HepG2 (cell line): ENCODE results near the gene ZNF214. TPM values are rescaled to one million over a fixed set of nuclear protein-coding genes. Genes with fewer than 3 reads are reported as not detected.

Experiments used
- ATAC-seq: fragments of 200-7000 bp; cut with Tn5 transposase; 3 replicates; pipeline ENCODE4 v1.9.1; 2020; ENCODE audit warnings: mild to moderate bottlenecking, moderate library complexity
- BruUV-seq: library from RNA; stranded (reverse); fragments of 400-500 nt; replicated peaks from 2 replicates; lab custom pipeline; 2021; lab: Mats Ljungman, UMichigan
- CTCF ChIA-PET: fragments of 300-600 bp; formaldehyde crosslinking; extraction: SDS; loops from one replicate; lab custom pipeline; 2021; ENCODE audit warnings: low total read pairs, inconsistent platforms, low intra/inter-chr PET ratio; lab: Yijun Ruan, JAX
- POLR2A ChIA-PET: fragments of 350-600 bp; sonication (Branson Sonifier 250); formaldehyde crosslinking; loops from one replicate; lab custom pipeline; 2020; ENCODE audit warnings: antibody characterized with exemption, inconsistent platforms; lab: Yijun Ruan, JAX
- DNase-seq: peaks from one replicate; pipeline ENCODE4 v3.0.0-alpha.2; 2015; ENCODE audit warnings: low spot score
- FAIRE-seq: peaks from 3 replicates; lab custom pipeline; 2011; peaks lifted over from hg19 to GRCh38; lab: Jason Lieb, UNC
- H2AFZ ChIP-seq: one replicate; pipeline ENCODE4 v1.6.1; 2011; ENCODE audit warnings: low read length, inconsistent platforms
- H3K27ac ChIP-seq: fragments of 300-600 bp; 3 replicates; pipeline ENCODE4 v1.8.0; 2011; ENCODE audit warnings: mixed run types, mild to moderate bottlenecking, mixed read lengths, low read length, inconsistent platforms; ENCODE audit not compliant: insufficient read depth; ENCODE audit errors: extremely low read length
- H3K27me3 ChIP-seq, 2 experiments: fragments of 200-600 bp in 1 of 2; 2 replicates in 1 of 2; 3 replicates in 1 of 2; pipeline versions ENCODE4 v1.6.0 to v1.8.0; 2011; ENCODE audit warnings: low read length in 2 of 2, mild to moderate bottlenecking in 2 of 2, moderate library complexity in 2 of 2, inconsistent platforms in 1 of 2; ENCODE audit not compliant: insufficient read depth in 2 of 2, control insufficient read depth in 1 of 2
- H3K36me3 ChIP-seq, 2 experiments: fragments of 200-600 bp in 1 of 2; replicated peaks in 1 of 2; 2 replicates in 1 of 2; 3 replicates in 1 of 2; pipeline versions ENCODE4 v1.5.1 to v1.8.0; 2011; ENCODE audit warnings: low read length in 2 of 2, inconsistent platforms in 1 of 2; ENCODE audit not compliant: insufficient read depth in 2 of 2, control insufficient read depth in 1 of 2
- H3K4me1 ChIP-seq: 2 replicates; pipeline ENCODE4 v1.5.1; 2012; ENCODE audit warnings: low read length, inconsistent platforms; ENCODE audit not compliant: insufficient read depth
- H3K4me2 ChIP-seq: 2 replicates; pipeline ENCODE4 v1.6.0; 2011; ENCODE audit warnings: low read depth, low read length, inconsistent platforms
- H3K4me3 ChIP-seq, 3 experiments: fragments of 200-600 bp in 1 of 3; sonication (generic), shearing (Covaris generic) in 1 of 3; replicated peaks in 1 of 3; 2 replicates each; pipeline ENCODE4 v1.5.1; 2011 to 2016; ENCODE audit warnings: low read length in 3 of 3, inconsistent platforms in 2 of 3, low read depth in 2 of 3, mild to moderate bottlenecking in 2 of 3, control low read depth in 1 of 3, mixed read lengths in 1 of 3; ENCODE audit not compliant: insufficient read depth in 1 of 3
- H3K79me2 ChIP-seq: one replicate; pipeline ENCODE4 v1.6.1; 2011; ENCODE audit warnings: low read length, inconsistent platforms; ENCODE audit not compliant: insufficient read depth
- H3K9ac ChIP-seq: 2 replicates; pipeline ENCODE4 v1.6.0; 2011; ENCODE audit warnings: mild to moderate bottlenecking, low read depth, low read length, inconsistent platforms; ENCODE audit not compliant: insufficient read depth
- H3K9me3 ChIP-seq: 2 replicates; pipeline ENCODE4 v1.5.1; 2012; ENCODE audit warnings: mild to moderate bottlenecking, low read length
- H4K20me1 ChIP-seq: 2 replicates; pipeline ENCODE4 v1.6.0; 2011; ENCODE audit warnings: inconsistent platforms, mild to moderate bottlenecking, low read length, moderate library complexity; ENCODE audit not compliant: insufficient read depth
- CHCHD3 ChIP-seq: sonication (generic); formaldehyde crosslinking; IDR thresholded peaks from 2 replicates; pipeline ENCODE4 v1.8.0; 2022; ENCODE audit warnings: mild to moderate bottlenecking, missing genetic modification reagents, moderate library complexity
- HCFC1 ChIP-seq: fragments of 150-350 bp; IDR thresholded peaks from 2 replicates; pipeline ENCODE4 v1.6.1; 2014; ENCODE audit warnings: low read depth, low read length
- JDP2 ChIP-seq: sonication (generic); formaldehyde crosslinking; IDR thresholded peaks from 2 replicates; pipeline ENCODE4 v1.8.1; 2022; ENCODE audit warnings: missing genetic modification reagents, borderline replicate concordance
- MTA1 ChIP-seq: sonication (generic); formaldehyde crosslinking; IDR thresholded peaks from 2 replicates; pipeline ENCODE4 v1.4.0; 2020; ENCODE audit warnings: missing genetic modification reagents, mild to moderate bottlenecking, borderline replicate concordance
- MXI1 ChIP-seq: IDR thresholded peaks from 3 replicates; pipeline ENCODE4 v1.6.1; 2012; ENCODE audit warnings: low read depth, low read length, inconsistent platforms, borderline replicate concordance
- NCOA5 ChIP-seq: sonication (generic); formaldehyde crosslinking; IDR thresholded peaks from 2 replicates; pipeline ENCODE4 v1.4.0; 2020; ENCODE audit warnings: missing genetic modification reagents
- SALL1 ChIP-seq: sonication (generic); formaldehyde crosslinking; IDR thresholded peaks from 2 replicates; pipeline ENCODE4 v1.8.0; 2022; ENCODE audit warnings: mild to moderate bottlenecking, missing genetic modification reagents
- SOX5 ChIP-seq: IDR thresholded peaks from 2 replicates; pipeline ENCODE4 v1.6.1; 2016; ENCODE audit warnings: borderline replicate concordance
- ZFY ChIP-seq: sonication (generic); formaldehyde crosslinking; IDR thresholded peaks from 2 replicates; pipeline ENCODE4 v1.4.0; 2020; ENCODE audit warnings: missing genetic modification reagents
- ZNF253 ChIP-seq: sonication (generic); formaldehyde crosslinking; IDR thresholded peaks from 2 replicates; pipeline ENCODE4 v1.8.0; 2022; ENCODE audit warnings: mild to moderate bottlenecking, missing genetic modification reagents, borderline replicate concordance
- ZNF430 ChIP-seq: sonication (generic); formaldehyde crosslinking; IDR thresholded peaks from 2 replicates; pipeline ENCODE4 v1.9.0; 2021; ENCODE audit warnings: mild to moderate bottlenecking, missing genetic modification reagents
- ZNF616 ChIP-seq: sonication (generic); formaldehyde crosslinking; IDR thresholded peaks from 2 replicates; pipeline ENCODE4 v1.5.0; 2020; ENCODE audit warnings: low read depth, mild to moderate bottlenecking, missing genetic modification reagents
- ZNF747 ChIP-seq: sonication (generic); formaldehyde crosslinking; IDR thresholded peaks from 2 replicates; pipeline ENCODE4 v1.8.1; 2023; ENCODE audit warnings: missing genetic modification reagents, mild to moderate bottlenecking, borderline replicate concordance
- ZSCAN29 ChIP-seq: sonication (generic); formaldehyde crosslinking; conservative IDR thresholded peaks from 2 replicates; pipeline ENCODE4 v1.4.0; 2020; ENCODE audit warnings: mild to moderate bottlenecking, missing genetic modification reagents
- ZSCAN31 ChIP-seq: sonication (generic); formaldehyde crosslinking; IDR thresholded peaks from 2 replicates; pipeline ENCODE4 v1.5.0; 2020; ENCODE audit warnings: low read depth, mild to moderate bottlenecking, missing genetic modification reagents
- WGBS: methylation state at CpG from one replicate; pipeline ENCODE4 v1.1.6; 2017; ENCODE audit warnings: low lambda C conversion rate; 5-methylcytosine and 5-hydroxymethylcytosine counted together
- in situ Hi-C: cut with HindIII; loops from 2 replicates; pipeline ENCODE4 v1.10.0; 2017; ENCODE audit warnings: low pct_unique_long_range_greater_than_20kb; ENCODE audit not compliant: extremely low pct_ligation_motif_present
- intact Hi-C: fragments of 100-400 bp; cut with micrococcal nuclease; formaldehyde crosslinking; loops from one replicate; pipeline ENCODE4 v1.10.0; 2022; ENCODE audit not compliant: unreplicated experiment
- polyA plus RNA-seq, 8 experiments: library from polyadenylated mRNA; depleted of rRNA in 3 of 8; stranded (reverse) in 7 of 8; unstranded in 1 of 8; fragments of >200 nt; fragmentation: Illumina TruSeq in 4 of 8; extraction: Trizol in 4 of 8; gene quantifications; 2 replicates each; pipeline versions ENCODE4 v1.2.1 to v1.2.3, GENCODE V29; 2011 to 2016; ENCODE audit warnings: low read depth in 4 of 8, missing spikeins in 1 of 8, mixed read lengths in 1 of 8; ENCODE audit not compliant: insufficient read depth in 1 of 8
- total RNA-seq, 5 experiments: library from RNA; depleted of rRNA; stranded (reverse); fragments of >200 nt; fragmentation: Illumina TruSeq; extraction: Trizol; gene quantifications; 2 replicates each; pipeline ENCODE4 v1.2.3, GENCODE V29; 2016; ENCODE audit warnings: low read depth in 1 of 5
- TF ChIP-seq, protein P1 (sequence below): sonication (generic); formaldehyde crosslinking; IDR thresholded peaks from 2 replicates; pipeline ENCODE4 v1.4.0; 2020; ENCODE audit warnings: mild to moderate bottlenecking, missing genetic modification reagents, borderline replicate concordance
- TF ChIP-seq, protein P2 (sequence below): sonication (generic); formaldehyde crosslinking; IDR thresholded peaks from 2 replicates; pipeline ENCODE4 v1.9.0; 2022; ENCODE audit warnings: missing genetic modification reagents, mild to moderate bottlenecking, borderline replicate concordance

ZNF214 gene
- total and polyA plus RNA-seq, 2 of the 13 experiments (the other 11 are each of a cell fraction or from before 2014, with no cell fraction given): 0.28 to 1.9 TPM

DNA sequence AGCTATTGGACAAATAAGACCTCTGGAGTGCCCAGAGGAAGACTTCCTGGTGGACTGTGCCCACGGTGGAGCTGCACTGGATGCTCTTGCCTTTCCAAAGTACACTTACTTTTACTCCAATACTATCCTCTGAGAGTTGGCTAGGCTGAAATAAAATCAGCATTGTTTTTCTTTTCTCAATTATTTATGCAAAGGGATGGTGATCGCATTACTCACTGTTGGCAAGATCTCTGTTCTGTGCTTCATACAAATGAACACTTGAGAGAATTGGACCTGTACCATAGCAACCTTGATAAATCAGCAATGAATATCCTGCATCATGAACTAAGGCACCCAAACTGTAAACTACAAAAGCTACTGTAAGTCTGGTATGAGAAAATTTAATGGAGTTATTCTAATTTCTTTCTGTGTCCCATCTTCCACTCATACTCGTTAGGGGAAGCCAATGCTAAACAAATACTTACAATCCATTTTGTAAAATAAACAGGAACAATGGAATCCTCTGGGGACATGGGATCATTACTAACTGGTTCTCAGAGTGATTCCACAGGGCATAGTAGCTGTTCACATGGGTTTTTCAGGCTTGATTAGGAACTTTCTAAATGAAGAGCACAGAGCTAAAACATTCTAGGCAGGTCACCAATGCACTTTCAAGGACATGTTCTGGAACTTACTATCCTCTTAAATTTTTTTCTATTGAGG lies 26.5 kb upstream of the ZNF214 start:
- H3K9ac ChIP-seq: no peak overlapping the region
- FAIRE-seq (no peak), DNase-seq (no peak), ATAC-seq (no peak)
- BruUV-seq: no TSS peak
- ChIA-PET POLR2A (no interaction called here), CTCF (no interaction called here)
- WGBS: 23% methylated on average over 3 of the region's 3 CpGs
- in situ Hi-C loops (no loop called here), intact Hi-C loops (no loop called here)
- H3K4me2 ChIP-seq: no peak overlapping the region
- no peaks in the 10 kb centered on the region for H3K9me3 ChIP-seq
- H3K4me3 ChIP-seq: no peak overlapping the region
- no peaks in the 10 kb centered on the region for H3K27me3 ChIP-seq
- no peaks in the 10 kb centered on the region for H3K79me2 ChIP-seq
- H3K36me3 ChIP-seq: no peaks in the 10 kb centered on the region
- H2AFZ ChIP-seq: no peak overlapping the region
- H3K4me1 ChIP-seq: no peaks in the 10 kb centered on the region
- TF ChIP-seq SALL1 (CRISPR knock-in tag): no peak
- no peak for TF ChIP-seq ZSCAN29
- TF ChIP-seq ZNF616 (CRISPR knock-in tag): no peak
- TF ChIP-seq HCFC1: no peak
- TF ChIP-seq ZNF253: no peak
- TF ChIP-seq SOX5 (CRISPR knock-in tag): no peak
- TF ChIP-seq, all 625 proteins: peak for 0
- no peaks in the 10 kb centered on the region for H4K20me1 ChIP-seq
- no peak overlapping the region for H3K27ac ChIP-seq

DNA sequence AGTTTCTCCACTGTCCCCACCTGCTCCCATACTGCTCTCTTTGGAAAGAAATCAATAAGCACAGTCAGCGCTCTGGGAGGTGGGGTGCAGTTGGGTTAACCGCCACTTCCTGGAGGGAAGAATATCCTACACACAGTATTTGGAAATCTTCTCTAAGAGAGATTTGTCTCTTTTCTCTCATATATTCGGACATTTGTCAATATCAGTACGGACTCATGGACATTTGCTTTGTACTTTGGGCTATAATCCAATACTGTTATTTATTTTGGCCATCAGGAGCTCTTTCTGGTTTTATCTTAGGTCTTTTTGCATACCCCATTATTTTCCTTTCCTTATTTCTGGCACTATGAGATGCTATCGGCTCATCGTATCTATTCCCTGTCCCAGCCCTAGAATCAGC lies 13.9 kb upstream of the ZNF214 start:
- no peak for DNase-seq
- Histone ChIP-seq H3K4me2 (no peak overlapping the region), H3K9me3 (no peaks in the 10 kb centered on the region), H3K4me1 (no peaks in the 10 kb centered on the region), H4K20me1 (no peaks in the 10 kb centered on the region), H3K9ac (no peak overlapping the region), H3K79me2 (no peaks in the 10 kb centered on the region), H3K4me3 (no peak overlapping the region), H2AFZ (no peak overlapping the region), H3K27ac (no peak overlapping the region), H3K27me3 (peaks cover 0 to 8% of the 10 kb centered on the region in 2 experiments; a peak in 2 of 5 replicates), H3K36me3 (no peaks in the 10 kb centered on the region)
- 41% methylated on average over 6 of the region's 6 CpGs for WGBS
- intact Hi-C loops (no loop called here), in situ Hi-C loops (no loop called here)
- no peak for ATAC-seq
- ChIA-PET POLR2A (no interaction called here), CTCF (no interaction called here)
- no peak for FAIRE-seq
- no TSS peak for BruUV-seq
- TF ChIP-seq MTA1 (CRISPR knock-in tag): no peak
- no peak for TF ChIP-seq MXI1
- no peak for TF ChIP-seq ZNF430 (CRISPR knock-in tag)
- TF ChIP-seq, protein P1, sequence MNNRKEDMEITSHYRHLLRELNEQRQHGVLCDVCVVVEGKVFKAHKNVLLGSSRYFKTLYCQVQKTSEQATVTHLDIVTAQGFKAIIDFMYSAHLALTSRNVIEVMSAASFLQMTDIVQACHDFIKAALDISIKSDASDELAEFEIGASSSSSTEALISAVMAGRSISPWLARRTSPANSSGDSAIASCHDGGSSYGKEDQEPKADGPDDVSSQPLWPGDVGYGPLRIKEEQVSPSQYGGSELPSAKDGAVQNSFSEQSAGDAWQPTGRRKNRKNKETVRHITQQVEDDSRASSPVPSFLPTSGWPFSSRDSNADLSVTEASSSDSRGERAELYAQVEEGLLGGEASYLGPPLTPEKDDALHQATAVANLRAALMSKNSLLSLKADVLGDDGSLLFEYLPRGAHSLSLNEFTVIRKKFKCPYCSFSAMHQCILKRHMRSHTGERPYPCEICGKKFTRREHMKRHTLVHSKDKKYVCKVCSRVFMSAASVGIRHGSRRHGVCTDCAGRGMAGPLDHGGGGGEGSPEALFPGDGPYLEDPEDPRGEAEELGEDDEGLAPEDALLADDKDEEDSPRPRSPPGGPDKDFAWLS (CRISPR knock-in tag): no peak
- no peak for TF ChIP-seq NCOA5
- TF ChIP-seq CHCHD3 (CRISPR knock-in tag): no peak
- TF ChIP-seq ZNF747 (CRISPR knock-in tag): no peak
- TF ChIP-seq JDP2 (CRISPR knock-in tag): no peak
- TF ChIP-seq ZFY (CRISPR knock-in tag): no peak
- no peak for TF ChIP-seq ZSCAN31
- TF ChIP-seq, protein P2, sequence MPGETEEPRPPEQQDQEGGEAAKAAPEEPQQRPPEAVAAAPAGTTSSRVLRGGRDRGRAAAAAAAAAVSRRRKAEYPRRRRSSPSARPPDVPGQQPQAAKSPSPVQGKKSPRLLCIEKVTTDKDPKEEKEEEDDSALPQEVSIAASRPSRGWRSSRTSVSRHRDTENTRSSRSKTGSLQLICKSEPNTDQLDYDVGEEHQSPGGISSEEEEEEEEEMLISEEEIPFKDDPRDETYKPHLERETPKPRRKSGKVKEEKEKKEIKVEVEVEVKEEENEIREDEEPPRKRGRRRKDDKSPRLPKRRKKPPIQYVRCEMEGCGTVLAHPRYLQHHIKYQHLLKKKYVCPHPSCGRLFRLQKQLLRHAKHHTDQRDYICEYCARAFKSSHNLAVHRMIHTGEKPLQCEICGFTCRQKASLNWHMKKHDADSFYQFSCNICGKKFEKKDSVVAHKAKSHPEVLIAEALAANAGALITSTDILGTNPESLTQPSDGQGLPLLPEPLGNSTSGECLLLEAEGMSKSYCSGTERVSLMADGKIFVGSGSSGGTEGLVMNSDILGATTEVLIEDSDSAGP (CRISPR knock-in tag): no peak
